Stimulated activated CD4-positive, alpha-beta T cell treated with anti-CD3 and anti-CD28 coated beads, Interleukin-1b, Interleukin-23, amount 100 ng/mL, for 48 hours (primary cell): Measurements from ENCODE around the gene PREX1.
"Not testable (repeated sequence)": the region's sequence is repeated elsewhere in the genome, so short reads cannot be mapped to it uniquely, and the experiment has no call there.

Experiments
- DNase-seq: peaks from one replicate; pipeline ENCODE4 v3.0.0-alpha.2; 2020

The PREX1 gene

DNA sequence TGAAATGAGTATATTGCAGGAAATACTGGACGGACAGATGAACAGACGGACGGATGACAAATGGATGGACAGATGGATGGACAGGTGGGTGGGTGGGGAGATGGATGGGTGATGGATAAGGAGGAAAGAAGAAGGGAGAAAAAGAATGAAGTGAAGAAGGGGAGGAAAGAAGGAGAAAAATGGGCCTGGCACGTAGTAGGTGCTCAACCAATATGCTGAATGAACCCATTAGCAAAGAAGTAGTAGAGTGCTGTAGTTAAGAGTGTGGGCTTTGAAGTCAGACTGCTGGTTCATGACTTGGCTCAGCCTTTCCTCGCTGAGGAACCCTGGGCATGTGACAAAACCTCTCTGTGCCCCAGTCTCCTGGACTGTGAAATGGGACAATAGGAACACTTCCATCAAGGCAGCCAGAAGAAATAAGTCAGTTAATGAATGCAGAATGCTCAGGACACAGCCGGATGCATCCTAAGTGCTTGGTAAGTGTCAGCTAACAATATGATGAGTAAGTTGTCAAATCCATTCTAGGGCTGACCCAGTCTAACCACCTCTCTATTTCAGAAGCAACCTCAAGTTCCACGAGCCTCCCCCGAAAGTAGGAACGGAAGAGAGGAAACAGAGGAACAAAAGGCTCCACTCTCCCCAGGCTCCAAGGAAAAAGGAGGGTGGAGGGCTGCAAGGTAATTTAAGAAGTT lies 37.9 kb downstream of the PREX1 start:
- DNase-seq, result no peak

DNA sequence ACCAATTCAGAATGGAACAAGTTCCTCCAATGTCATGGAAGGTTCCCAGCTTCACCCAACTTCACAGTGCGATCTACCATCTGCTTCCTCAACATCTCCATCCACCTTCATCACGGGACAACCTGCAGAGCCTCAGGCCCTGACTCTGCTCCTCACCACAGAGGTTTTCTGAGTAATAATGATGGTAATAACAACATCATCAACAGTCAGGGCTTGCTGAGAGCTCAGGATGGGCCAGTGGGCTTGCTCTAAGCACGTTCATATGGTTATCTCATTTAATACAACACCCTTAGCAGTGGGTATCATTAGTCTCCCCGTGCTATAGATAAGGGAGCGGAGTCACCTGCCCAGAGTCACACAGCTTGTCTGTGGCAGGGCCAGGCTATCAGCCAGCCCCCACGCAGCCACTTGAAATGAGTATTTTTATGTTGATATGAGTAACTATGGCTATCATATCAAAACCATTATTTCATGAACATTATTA lies 38.6 kb downstream of the PREX1 start:
- peak; percentile 54 for DNase-seq

GRCh38 chr20:48788486-48789072 lies 39.2 kb downstream of the PREX1 start:
- DNase-seq, result no peak

- no peak for DNase-seq
These were observed 39.9 kb downstream of the PREX1 start for GRCh38 chr20:48787861-48788375.

GRCh38 chr20:48786951-48787705 lies 40.7 kb downstream of the PREX1 start:
- no peak for DNase-seq

- no peak for DNase-seq
These were observed 42.0 kb downstream of the PREX1 start for GRCh38 chr20:48785801-48786200.

GRCh38 chr20:48785256-48785655 lies 42.5 kb downstream of the PREX1 start:
- no peak for DNase-seq

DNA sequence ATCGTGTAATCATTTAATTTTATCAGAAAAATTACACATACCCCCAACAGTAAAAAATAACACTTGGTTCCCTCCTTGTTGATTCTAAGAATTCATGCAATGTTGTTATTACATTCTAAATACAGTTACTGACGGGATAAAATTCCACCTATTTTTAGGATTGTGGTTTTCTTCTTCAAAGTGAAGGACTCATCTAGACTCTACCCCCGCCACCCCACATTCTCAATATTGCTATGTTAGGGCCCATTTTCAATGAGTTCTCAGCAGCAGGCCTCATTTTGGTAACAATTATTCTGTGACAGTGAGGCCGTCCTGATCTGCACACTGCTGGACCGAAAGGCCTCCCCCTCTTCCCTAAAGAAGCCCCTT lies 43.5 kb downstream of the PREX1 start:
- peak; percentile 30 for DNase-seq

GRCh38 chr20:48783533-48784272 lies 44.1 kb downstream of the PREX1 start:
- peak; percentile 56 for DNase-seq

GRCh38 chr20:48782901-48783308 lies 44.9 kb downstream of the PREX1 start:
- DNase-seq, result no peak

DNA sequence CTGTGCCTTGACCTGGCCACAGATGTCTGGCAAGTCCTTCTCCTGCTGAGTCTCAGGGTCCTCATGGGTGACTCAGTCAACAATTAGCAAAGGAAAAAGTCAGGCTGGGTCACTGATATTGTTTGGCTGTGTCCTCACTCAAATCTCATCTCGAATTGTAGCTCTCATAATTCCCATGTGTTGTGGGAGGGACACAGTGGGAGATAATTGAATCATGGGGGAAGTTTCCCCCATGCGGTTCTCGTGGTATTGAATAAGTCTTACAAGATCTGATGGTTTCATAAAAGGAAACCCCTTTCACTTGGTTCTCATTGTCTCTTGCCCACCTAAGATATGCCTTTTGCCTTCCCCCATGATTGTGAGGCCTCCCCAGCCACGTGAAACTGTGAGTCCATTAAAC lies 45.7 kb downstream of the PREX1 start:
- DNase-seq, result no peak

DNA sequence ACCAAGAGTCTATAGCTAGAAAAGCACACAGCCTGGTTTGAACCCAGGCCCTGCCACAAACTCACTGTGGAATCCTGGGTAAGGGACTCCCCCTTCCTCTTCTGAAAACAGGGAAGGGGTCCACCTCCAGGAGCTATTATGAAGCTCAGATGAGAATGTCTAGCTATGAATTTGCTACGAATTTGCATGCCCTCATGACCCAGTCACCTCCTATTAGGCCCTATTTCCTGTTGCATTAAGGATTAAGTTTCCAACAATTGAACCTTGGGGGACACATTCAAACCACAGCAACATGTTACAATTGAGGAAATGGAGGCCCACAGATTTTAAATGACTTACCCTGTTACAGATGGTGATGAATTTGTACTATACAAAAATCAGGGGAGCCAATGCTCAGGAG lies 46.2 kb downstream of the PREX1 start:
- no peak for DNase-seq

DNA sequence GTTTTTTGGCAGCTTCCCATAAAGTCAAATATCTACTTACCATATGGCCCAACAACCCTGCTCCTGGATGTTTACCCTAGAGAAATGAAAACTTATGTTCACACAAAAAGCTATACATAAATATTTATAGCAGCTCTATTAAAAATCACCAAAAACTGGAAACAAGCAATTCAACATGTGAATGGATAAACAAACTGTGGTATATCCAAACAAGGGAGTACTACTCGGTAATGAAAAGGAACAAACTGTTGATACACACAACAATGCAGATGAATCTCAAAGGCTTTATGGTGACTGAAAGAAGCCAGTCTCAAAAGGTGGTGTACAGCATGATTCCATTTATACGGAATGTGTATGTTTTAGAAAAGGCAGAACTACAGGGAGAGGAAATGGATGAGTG lies 48.4 kb downstream of the PREX1 start:
- DNase-seq, result no peak

DNA sequence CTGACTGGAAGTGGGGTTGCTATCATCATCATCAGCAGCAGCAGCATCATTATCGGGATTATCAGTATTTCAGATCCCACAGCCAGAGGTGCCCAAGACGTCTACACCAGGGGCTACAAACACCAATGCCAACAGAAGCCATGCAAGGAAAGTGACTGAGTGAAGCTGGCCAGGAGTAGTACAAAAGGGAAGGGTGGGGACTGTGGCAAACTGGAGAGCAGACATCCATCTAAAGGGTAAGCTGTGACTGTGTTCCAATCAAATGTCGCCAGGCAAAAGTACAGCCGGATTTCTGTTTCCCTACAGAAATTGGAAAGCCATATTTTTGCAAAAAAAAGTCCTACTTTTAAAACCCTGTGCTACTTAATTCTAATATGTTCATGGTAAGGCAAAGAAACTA lies 50.0 kb downstream of the PREX1 start:
- DNase-seq, result no peak

DNA sequence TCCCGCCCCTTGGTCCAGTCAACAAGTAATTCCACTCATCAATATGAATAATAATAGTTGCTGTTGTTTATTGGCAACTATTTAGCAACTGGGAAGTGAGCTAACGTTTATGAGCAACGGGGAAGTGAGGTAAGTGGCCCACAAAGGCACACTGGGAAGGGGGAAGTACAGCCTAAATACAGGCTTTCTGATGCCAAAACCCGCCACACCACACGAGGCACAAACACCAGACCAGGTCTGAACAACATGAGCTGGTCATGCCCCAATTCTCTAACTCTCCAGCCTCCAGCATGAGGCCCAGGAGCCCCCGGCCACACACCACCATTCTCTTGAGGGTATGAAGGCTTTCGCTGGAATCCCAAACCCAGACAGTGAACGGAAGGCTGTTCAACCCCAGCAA lies 50.8 kb downstream of the PREX1 start:
- DNase-seq, result no peak

- no peak for DNase-seq
These were observed 51.5 kb downstream of the PREX1 start for GRCh38 chr20:48776306-48776705.

DNA sequence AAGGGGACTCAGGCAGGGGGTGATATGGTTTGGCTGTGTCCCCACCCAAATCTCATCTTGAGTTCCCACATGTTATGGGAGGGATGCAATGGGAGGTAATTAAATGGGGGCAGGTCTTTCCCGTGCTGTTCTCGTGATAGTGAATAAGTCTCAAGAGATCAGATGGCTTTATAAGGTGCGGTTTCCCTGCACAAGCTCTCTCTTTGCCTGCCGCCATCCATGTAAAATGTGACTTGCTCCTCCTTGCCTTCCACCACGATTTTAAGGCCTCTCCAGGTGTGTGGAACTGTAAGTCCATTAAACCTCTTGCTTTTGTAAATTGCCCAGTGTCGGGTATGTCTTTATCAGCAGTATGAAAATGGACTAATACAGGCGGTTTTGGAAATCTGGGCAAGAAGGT lies 52.3 kb downstream of the PREX1 start:
- not testable (repeated sequence) for DNase-seq

DNA sequence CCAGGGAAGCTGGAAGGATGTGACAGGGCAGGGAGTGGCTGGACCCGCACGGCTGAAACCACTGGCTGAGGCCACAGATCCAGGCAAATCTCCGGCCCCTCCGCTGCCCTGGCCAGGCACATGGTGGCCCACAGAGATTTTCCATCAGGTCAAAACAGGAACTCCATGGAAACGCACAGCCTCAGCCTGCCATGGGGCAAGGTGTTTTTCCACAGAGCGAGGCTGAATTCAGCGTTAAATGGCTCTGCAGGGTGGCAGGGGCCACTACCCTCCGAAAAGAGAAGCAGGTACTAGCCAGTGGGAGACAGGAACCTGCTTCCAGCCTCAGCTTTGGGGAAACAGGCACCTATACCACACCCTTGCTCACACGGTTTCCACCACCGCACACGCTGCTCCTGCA lies 53.1 kb downstream of the PREX1 start:
- DNase-seq, result no peak

DNA sequence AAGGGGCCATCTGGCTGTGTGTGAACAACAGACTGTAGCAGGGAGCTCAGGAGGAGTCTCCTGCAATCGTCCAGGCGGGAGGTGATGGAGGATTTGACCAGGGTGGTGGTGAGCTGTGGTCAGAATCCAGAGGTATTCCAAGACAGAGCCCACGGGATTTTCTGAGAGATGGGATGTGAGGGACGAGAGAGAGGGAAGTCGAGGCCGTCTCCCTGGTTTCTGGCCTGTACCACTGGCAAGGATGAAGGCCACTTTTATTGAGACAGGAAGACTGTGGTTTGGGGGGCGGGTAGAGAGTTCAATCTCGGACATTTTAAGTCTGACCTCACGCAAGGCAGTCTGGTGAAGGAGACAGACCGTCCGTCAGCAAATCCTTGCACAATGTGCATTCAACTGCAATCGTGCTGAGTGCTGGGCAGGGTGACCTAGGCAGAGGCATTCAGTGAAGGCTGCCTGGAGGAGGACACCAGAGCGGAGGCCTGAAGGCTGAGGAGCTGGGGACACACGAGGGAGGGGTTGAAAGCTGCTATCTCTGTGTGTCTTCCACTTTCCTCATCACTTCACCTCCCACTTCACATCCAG lies 53.9 kb downstream of the PREX1 start:
- DNase-seq, result no peak

DNA sequence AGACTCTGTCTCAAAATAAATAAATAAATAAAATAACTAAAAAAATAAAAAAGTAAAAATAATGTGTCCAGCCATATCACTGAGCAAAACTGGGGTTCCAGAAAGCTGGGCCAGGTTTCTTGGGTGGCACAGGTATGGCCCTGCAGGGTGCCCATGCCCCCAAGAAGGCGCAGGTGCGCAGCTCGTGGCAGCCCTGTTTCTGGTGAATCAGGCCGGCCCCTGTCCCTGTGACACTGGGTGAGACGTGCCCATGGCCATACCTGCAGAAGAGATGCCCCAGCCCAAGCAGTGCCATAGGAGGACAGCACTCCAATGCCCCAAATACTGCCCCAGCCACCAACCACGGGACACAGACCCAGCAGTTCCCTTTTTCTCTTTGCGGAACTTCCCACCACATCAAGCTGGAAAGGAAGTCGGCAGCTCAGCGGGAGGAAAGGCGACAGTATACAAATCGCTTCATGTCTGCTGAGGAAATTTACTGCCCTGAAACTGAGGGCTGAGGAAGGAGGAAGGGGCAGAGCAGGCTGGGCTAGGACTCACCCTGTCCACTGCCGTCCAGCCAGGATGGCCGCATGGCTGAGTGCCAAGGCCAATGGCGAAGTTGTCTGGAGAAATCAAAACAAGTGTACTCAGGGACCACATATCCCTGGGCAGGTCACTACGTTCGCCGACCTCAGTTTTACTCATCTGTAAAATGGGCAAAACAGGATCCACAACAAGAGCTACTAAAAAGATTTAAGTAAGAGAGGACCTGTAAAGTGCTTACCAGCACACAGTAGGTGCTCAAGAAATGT lies 55.4 kb downstream of the PREX1 start:
- no peak for DNase-seq

DNA sequence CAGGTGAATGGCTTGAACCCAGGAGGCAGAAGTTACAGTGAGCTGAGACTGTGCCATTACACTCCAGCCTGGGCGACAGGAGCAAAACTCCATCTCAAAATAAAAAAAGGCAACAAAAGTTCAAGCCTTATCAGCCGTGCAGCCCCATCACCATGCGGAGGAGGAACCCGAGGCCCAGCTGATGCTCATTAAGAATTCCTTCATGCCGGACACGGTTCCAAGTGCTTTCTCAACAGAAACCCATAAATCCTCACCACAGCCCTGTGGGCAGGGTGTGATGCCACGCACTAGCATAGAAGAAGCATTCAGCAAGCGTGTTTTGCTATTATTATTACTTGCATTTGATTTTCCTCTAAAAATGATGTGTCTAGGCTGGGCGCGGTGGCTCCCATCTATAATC lies 56.3 kb downstream of the PREX1 start:
- DNase-seq, result no peak
